WTC11 (cell line): ENCODE data around the gene MYOZ3. TPM values are rescaled to one million over a fixed set of nuclear protein-coding genes. Genes with fewer than 3 reads are reported as not detected.
A peak's percentile ranks its signal among the peaks of the same experiment; 100 is the strongest.

Experiments
- ATAC-seq: fragments of 200-7000 bp; cut with Tn5 transposase; 2 replicates; pipeline ENCODE4 v1.10.0; 2021; ENCODE audit warnings: mild to moderate bottlenecking, moderate library complexity
- CTCF ChIA-PET: fragments of 300-600 bp; sonication (Branson Sonifier 250); formaldehyde crosslinking; loops from one replicate; lab custom pipeline; 2021; ENCODE audit warnings: antibody characterized with exemption; lab: Charles Lee
- POLR2A ChIA-PET: fragments of 350-600 bp; sonication (Branson Sonifier 250); formaldehyde crosslinking; loops from one replicate; lab custom pipeline; 2021; ENCODE audit warnings: antibody characterized with exemption; lab: Charles Lee
- DNase-seq: peaks from one replicate; pipeline ENCODE4 v3.0.0; 2021; ENCODE audit warnings: low spot score
- H3K27ac Mint-ChIP-seq: 2 replicates; pipeline ENCODE4 v1.8.0; 2021; ENCODE audit warnings: mixed read lengths
- H3K27me3 Mint-ChIP-seq: 2 replicates; pipeline ENCODE4 v1.8.0; 2021; ENCODE audit warnings: low read depth, mild to moderate bottlenecking, moderate library complexity, mixed read lengths
- H3K36me3 Mint-ChIP-seq: 2 replicates; pipeline ENCODE4 v1.8.0; 2021; ENCODE audit warnings: mixed read lengths
- H3K4me1 Mint-ChIP-seq: 2 replicates; pipeline ENCODE4 v1.8.0; 2022; ENCODE audit warnings: mixed read lengths
- H3K4me3 Mint-ChIP-seq: 2 replicates; pipeline ENCODE4 v1.8.0; 2021; ENCODE audit warnings: mild to moderate bottlenecking, moderate library complexity, mixed read lengths
- H3K9me3 Mint-ChIP-seq: 2 replicates; pipeline ENCODE4 v1.8.0; 2021; ENCODE audit warnings: mixed read lengths
- AFF4 ChIP-seq: sonication (generic); formaldehyde crosslinking; IDR thresholded peaks from 2 replicates; pipeline ENCODE4 v1.8.1; 2023; ENCODE audit warnings: mild to moderate bottlenecking, missing genetic modification reagents, borderline replicate concordance
- ATF2 ChIP-seq: sonication (generic); formaldehyde crosslinking; IDR thresholded peaks from 2 replicates; pipeline ENCODE4 v1.8.1; 2022; ENCODE audit warnings: low read depth, missing genetic modification reagents, borderline replicate concordance
- ATF6 ChIP-seq: sonication (generic); formaldehyde crosslinking; IDR thresholded peaks from 2 replicates; pipeline ENCODE4 v1.8.1; 2023; ENCODE audit warnings: mild to moderate bottlenecking, missing genetic modification reagents
- E2F1 ChIP-seq: sonication (generic); formaldehyde crosslinking; IDR thresholded peaks from 2 replicates; pipeline ENCODE4 v1.8.0; 2022; ENCODE audit warnings: mild to moderate bottlenecking, missing genetic modification reagents
- E2F5 ChIP-seq: sonication (generic); formaldehyde crosslinking; IDR thresholded peaks from 2 replicates; pipeline ENCODE4 v1.8.1; 2022; ENCODE audit warnings: mild to moderate bottlenecking, moderate library complexity, missing genetic modification reagents
- FOXP1 ChIP-seq: sonication (generic); formaldehyde crosslinking; IDR thresholded peaks from 2 replicates; pipeline ENCODE4 v1.8.0; 2022; ENCODE audit warnings: missing genetic modification reagents, mild to moderate bottlenecking, moderate library complexity, borderline replicate concordance
- GABPB1 ChIP-seq: sonication (generic); formaldehyde crosslinking; IDR thresholded peaks from 2 replicates; pipeline ENCODE4 v1.8.1; 2023; ENCODE audit warnings: mild to moderate bottlenecking, missing genetic modification reagents
- GTF2I ChIP-seq: fragments of 250-450 bp; sonication (Bioruptor Pico); conservative IDR thresholded peaks from 2 replicates; pipeline ENCODE4 v1.4.0; 2021; ENCODE audit warnings: mild to moderate bottlenecking
- HMGA2 ChIP-seq: fragments of 250-450 bp; sonication (Bioruptor Pico); IDR thresholded peaks from 2 replicates; pipeline ENCODE4 v1.4.0; 2021; ENCODE audit warnings: mild to moderate bottlenecking, moderate library complexity
- HMGXB4 ChIP-seq: sonication (generic); formaldehyde crosslinking; IDR thresholded peaks from 2 replicates; pipeline ENCODE4 v1.8.1; 2023; ENCODE audit warnings: mild to moderate bottlenecking, moderate library complexity, missing genetic modification reagents
- MAX ChIP-seq: sonication (generic); formaldehyde crosslinking; IDR thresholded peaks from 2 replicates; pipeline ENCODE4 v1.8.0; 2022; ENCODE audit warnings: mild to moderate bottlenecking, missing genetic modification reagents
- NR2C2 ChIP-seq: sonication (generic); formaldehyde crosslinking; IDR thresholded peaks from 2 replicates; pipeline ENCODE4 v1.8.0; 2022; ENCODE audit warnings: mild to moderate bottlenecking, missing genetic modification reagents
- OVOL2 ChIP-seq: fragments of 250-450 bp; sonication (Bioruptor Pico); IDR thresholded peaks from 2 replicates; pipeline ENCODE4 v1.9.0; 2021; ENCODE audit warnings: mild to moderate bottlenecking, borderline replicate concordance
- PRDM15 ChIP-seq: sonication (generic); formaldehyde crosslinking; IDR thresholded peaks from 2 replicates; pipeline ENCODE4 v1.8.0; 2022; ENCODE audit warnings: missing genetic modification reagents
- RELA ChIP-seq: sonication (generic); formaldehyde crosslinking; IDR thresholded peaks from 2 replicates; pipeline ENCODE4 v1.8.1; 2022; ENCODE audit warnings: missing genetic modification reagents, mild to moderate bottlenecking, borderline replicate concordance
- USF1 ChIP-seq: sonication (generic); formaldehyde crosslinking; IDR thresholded peaks from 2 replicates; pipeline ENCODE4 v1.8.0; 2022; ENCODE audit warnings: mild to moderate bottlenecking, missing genetic modification reagents
- ZNF138 ChIP-seq: sonication (generic); formaldehyde crosslinking; conservative IDR thresholded peaks from 2 replicates; pipeline ENCODE4 v1.8.1; 2022; ENCODE audit warnings: mild to moderate bottlenecking, moderate library complexity, missing genetic modification reagents
- ZNF232 ChIP-seq: sonication (generic); formaldehyde crosslinking; IDR thresholded peaks from 2 replicates; pipeline ENCODE4 v1.8.0; 2022; ENCODE audit warnings: mild to moderate bottlenecking, missing genetic modification reagents
- total RNA-seq: library from RNA; stranded (reverse); gene quantifications from 3 replicates; pipeline ENCODE4 v1.2.3, GENCODE V29; 2021

Gene MYOZ3
- total RNA-seq, 1 experiment from 2014 or later, result 13.7 TPM

- ATAC-seq, result no peak
- Mint-ChIP-seq H3K9me3 (peaks cover 3% of the 10 kb centered on the region; the same call in 1 of the 2 replicates), H3K36me3 (peaks cover 4% of the 10 kb centered on the region), H3K27ac (peak overlapping the region; percentile 24), H3K27me3 (no peaks in the 10 kb centered on the region), H3K4me3 (peak overlapping the region; percentile 84), H3K4me1 (peaks cover 31% of the 10 kb centered on the region)
- no peak for TF ChIP-seq OVOL2 (CRISPR knock-in tag)
- TF ChIP-seq E2F5 (CRISPR knock-in tag), result no peak
- TF ChIP-seq MAX (CRISPR knock-in tag), result no peak
- no peak for TF ChIP-seq HMGXB4 (CRISPR knock-in tag)
- no peak for TF ChIP-seq FOXP1 (CRISPR knock-in tag)
- no peak for TF ChIP-seq RELA (CRISPR knock-in tag)
- TF ChIP-seq NR2C2 (CRISPR knock-in tag), result no peak
- no peak for TF ChIP-seq AFF4 (CRISPR knock-in tag)
- no peak for TF ChIP-seq PRDM15 (CRISPR knock-in tag)
- TF ChIP-seq E2F1 (CRISPR knock-in tag), result no peak
- TF ChIP-seq GABPB1 (CRISPR knock-in tag), result no peak
- no peak for TF ChIP-seq HMGA2 (CRISPR knock-in tag)
- no peak for TF ChIP-seq ATF6 (CRISPR knock-in tag)
- no peak for TF ChIP-seq ZNF138 (CRISPR knock-in tag)
- no peak for TF ChIP-seq USF1 (CRISPR knock-in tag)
- no peak for TF ChIP-seq ZNF232 (CRISPR knock-in tag)
- no peak for TF ChIP-seq ATF2 (CRISPR knock-in tag)
- TF ChIP-seq GTF2I (CRISPR knock-in tag), result no peak
- CTCF ChIA-PET, result interaction anchor here (0.8 to 4.2 kb wide), 11 partner anchors 11 to 221 kb away, joined by 3 to 31 read pairs (median 5); partner anchors contain the start of genes DCTN4, MYOZ3, RBM22 and RPS14
- POLR2A ChIA-PET, result interaction anchor here (0.6 to 4.3 kb wide), 4 partner anchors 8 to 258 kb away, joined by 3 to 26 read pairs (median 3); partner anchors contain the start of genes CD74, MYOZ3 and RBM22
- no peak for DNase-seq
Observed at GRCh38 chr5:150670948-150671310, 9.9 kb downstream of the MYOZ3 start.
